Rectal smooth muscle tissue (tissue), 1 donor: ENCODE measurements around the gene COMMD8.
A peak's percentile ranks its signal among the peaks of the same experiment; 100 is the strongest.
"Not testable (repeated sequence)": the region's sequence is repeated elsewhere in the genome, so short reads cannot be mapped to it uniquely, and the experiment has no call there.

Experiments
- H3K27ac ChIP-seq: one replicate; pipeline ENCODE4 v1.7.0; 2013; ENCODE audit warnings: low read depth, low read length, inconsistent platforms
- H3K27me3 ChIP-seq: one replicate; pipeline ENCODE4 v1.7.0; 2013; ENCODE audit warnings: low read length; ENCODE audit not compliant: control insufficient read depth, insufficient read depth
- H3K36me3 ChIP-seq: one replicate; pipeline ENCODE4 v1.7.0; 2013; ENCODE audit warnings: low read length; ENCODE audit not compliant: control insufficient read depth, insufficient read depth
- H3K4me1 ChIP-seq: one replicate; pipeline ENCODE4 v1.7.0; 2013; ENCODE audit warnings: low read length; ENCODE audit not compliant: control insufficient read depth, insufficient read depth
- H3K4me3 ChIP-seq: one replicate; pipeline ENCODE4 v1.7.0; 2013; ENCODE audit warnings: low read length
- H3K9ac ChIP-seq: one replicate; pipeline ENCODE4 v1.7.0; 2013; ENCODE audit warnings: low read length

COMMD8 gene

GRCh38 chr4:47463235-47463956, at the start of gene COMMD8:
TSS of gene COMMD8 (minus strand) at chr4:47463702. CDS start at chr4:47463651, 51 bp downstream.
- H3K27ac ChIP-seq: peak within 1 kb of the TSS; percentile 78
- H3K27me3 ChIP-seq: no peaks in the 10 kb centered on the region
- peak within 1 kb of the TSS; percentile 88 for H3K4me3 ChIP-seq
- H3K9ac ChIP-seq: peak within 1 kb of the TSS; percentile 20
- H3K36me3 ChIP-seq: no peaks in the 10 kb centered on the region
- peaks cover 3% of the 10 kb centered on the region for H3K4me1 ChIP-seq

GRCh38 chr4:47510506-47511143, 47.1 kb upstream of the COMMD8 start:
- peak overlapping the region; percentile 21 for H3K27ac ChIP-seq
- H3K27me3 ChIP-seq: no peaks in the 10 kb centered on the region
- no peak overlapping the region for H3K4me3 ChIP-seq
- peaks cover 4% of the 10 kb centered on the region for H3K4me1 ChIP-seq
- peaks cover 2% of the 10 kb centered on the region for H3K36me3 ChIP-seq
- H3K9ac ChIP-seq: no peak overlapping the region

GRCh38 chr4:47505666-47506065, 42.2 kb upstream of the COMMD8 start:
- H3K27ac ChIP-seq: no peak overlapping the region
- H3K9ac ChIP-seq: no peak overlapping the region
- H3K4me1 ChIP-seq: no peaks in the 10 kb centered on the region
- no peaks in the 10 kb centered on the region for H3K36me3 ChIP-seq
- H3K4me3 ChIP-seq: no peak overlapping the region
- H3K27me3 ChIP-seq: no peaks in the 10 kb centered on the region

GRCh38 chr4:47505147-47505546, 41.6 kb upstream of the COMMD8 start:
- Histone ChIP-seq H3K9ac (no peak overlapping the region), H3K4me3 (no peak overlapping the region), H3K36me3 (no peaks in the 10 kb centered on the region), H3K4me1 (no peaks in the 10 kb centered on the region), H3K27me3 (no peaks in the 10 kb centered on the region), H3K27ac (no peak overlapping the region)

GRCh38 chr4:47500776-47501175, 37.3 kb upstream of the COMMD8 start:
- Histone ChIP-seq H3K36me3 (no peaks in the 10 kb centered on the region), H3K27ac (no peak overlapping the region), H3K27me3 (no peaks in the 10 kb centered on the region), H3K9ac (no peak overlapping the region), H3K4me1 (peaks cover 8% of the 10 kb centered on the region), H3K4me3 (no peak overlapping the region)

- Histone ChIP-seq H3K27me3 (no peaks in the 10 kb centered on the region), H3K4me1 (peaks cover 8% of the 10 kb centered on the region), H3K4me3 (no peak overlapping the region), H3K36me3 (no peaks in the 10 kb centered on the region), H3K9ac (no peak overlapping the region), H3K27ac (no peak overlapping the region)
These were observed 36.2 kb upstream of the COMMD8 start for GRCh38 chr4:47499700-47500099.

GRCh38 chr4:47498899-47499298, 35.4 kb upstream of the COMMD8 start:
- Histone ChIP-seq H3K27me3 (no peaks in the 10 kb centered on the region), H3K4me3 (no peak overlapping the region), H3K27ac (no peak overlapping the region)

GRCh38 chr4:47494124-47494430, 30.6 kb upstream of the COMMD8 start:
- Histone ChIP-seq H3K36me3 (no peaks in the 10 kb centered on the region), H3K27ac (no peak overlapping the region), H3K27me3 (no peaks in the 10 kb centered on the region), H3K4me3 (no peak overlapping the region), H3K9ac (no peak overlapping the region), H3K4me1 (peaks cover 4% of the 10 kb centered on the region)

More at GRCh38 chr4:47498899-47499298, 35.4 kb upstream of the COMMD8 start:
- Histone ChIP-seq H3K9ac (no peak overlapping the region), H3K4me1 (peaks cover 8% of the 10 kb centered on the region), H3K36me3 (no peaks in the 10 kb centered on the region)

GRCh38 chr4:47493238-47494123, 30.0 kb upstream of the COMMD8 start:
- no peaks in the 10 kb centered on the region for H3K4me1 ChIP-seq
- no peaks in the 10 kb centered on the region for H3K27me3 ChIP-seq
- H3K9ac ChIP-seq: no peak overlapping the region
- no peak overlapping the region for H3K4me3 ChIP-seq
- no peaks in the 10 kb centered on the region for H3K36me3 ChIP-seq
- no peak overlapping the region for H3K27ac ChIP-seq

- Histone ChIP-seq H3K4me3 (no peak overlapping the region), H3K27ac (no peak overlapping the region), H3K27me3 (no peaks in the 10 kb centered on the region), H3K9ac (no peak overlapping the region), H3K36me3 (no peaks in the 10 kb centered on the region), H3K4me1 (peaks cover 2% of the 10 kb centered on the region)
These were observed 27.0 kb upstream of the COMMD8 start for GRCh38 chr4:47490550-47490949.

- Histone ChIP-seq H3K4me1 (peaks cover 4% of the 10 kb centered on the region), H3K27ac (no peak overlapping the region), H3K4me3 (no peak overlapping the region), H3K9ac (no peak overlapping the region), H3K27me3 (no peaks in the 10 kb centered on the region), H3K36me3 (no peaks in the 10 kb centered on the region)
These were observed 25.2 kb upstream of the COMMD8 start for GRCh38 chr4:47488706-47489105.

GRCh38 chr4:47486727-47487126, 23.2 kb upstream of the COMMD8 start:
- H3K4me1 ChIP-seq, H3K27ac ChIP-seq, H3K4me3 ChIP-seq, H3K9ac ChIP-seq, H3K36me3 ChIP-seq, H3K27me3 ChIP-seq: not testable (repeated sequence)
